Hematopoietic multipotent progenitor cell treated with erythropoietin and hydrocortisone succinate and interleukin-3 and kit ligand, for 15 days (in vitro differentiated cells): ENCODE results near the gene LILRB4.
"Not testable (repeated sequence)": the region's sequence is repeated elsewhere in the genome, so short reads cannot be mapped to it uniquely, and the experiment has no call there.

Source experiments
- DNase-seq: peaks from one replicate; pipeline ENCODE4 v3.0.0-alpha.2; 2015; ENCODE audit warnings: low spot score

The LILRB4 gene

GRCh38 chr19:54662730-54663129 is at the start of gene LILRB4:
LILRB4 (plus strand) TSS chr19:54662985; CDS start chr19:54663034, 49 bp downstream.
- DNase-seq: no peak

- no peak for DNase-seq
Measured at GRCh38 chr19:54614726-54615125, 48.1 kb upstream of the LILRB4 start.

DNA sequence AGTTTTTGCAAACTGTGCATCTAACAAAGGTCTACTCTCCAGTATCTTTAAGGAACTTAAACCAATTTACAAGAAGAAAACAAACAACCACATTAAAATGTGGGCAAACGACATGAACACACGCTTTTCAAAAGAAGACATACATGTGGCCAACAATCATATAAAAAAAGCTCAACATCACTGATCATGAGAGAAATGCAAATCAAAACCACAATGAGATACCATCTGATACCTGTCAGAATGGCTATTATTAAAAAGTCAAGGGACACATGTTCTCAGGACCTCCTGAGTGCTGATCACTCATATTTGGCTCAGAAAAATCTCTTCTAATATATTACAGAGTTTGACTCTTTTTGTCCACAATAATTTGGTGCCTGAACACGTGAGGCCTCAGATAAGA is 46.7 kb upstream of the LILRB4 start:
- no peak for DNase-seq

DNA sequence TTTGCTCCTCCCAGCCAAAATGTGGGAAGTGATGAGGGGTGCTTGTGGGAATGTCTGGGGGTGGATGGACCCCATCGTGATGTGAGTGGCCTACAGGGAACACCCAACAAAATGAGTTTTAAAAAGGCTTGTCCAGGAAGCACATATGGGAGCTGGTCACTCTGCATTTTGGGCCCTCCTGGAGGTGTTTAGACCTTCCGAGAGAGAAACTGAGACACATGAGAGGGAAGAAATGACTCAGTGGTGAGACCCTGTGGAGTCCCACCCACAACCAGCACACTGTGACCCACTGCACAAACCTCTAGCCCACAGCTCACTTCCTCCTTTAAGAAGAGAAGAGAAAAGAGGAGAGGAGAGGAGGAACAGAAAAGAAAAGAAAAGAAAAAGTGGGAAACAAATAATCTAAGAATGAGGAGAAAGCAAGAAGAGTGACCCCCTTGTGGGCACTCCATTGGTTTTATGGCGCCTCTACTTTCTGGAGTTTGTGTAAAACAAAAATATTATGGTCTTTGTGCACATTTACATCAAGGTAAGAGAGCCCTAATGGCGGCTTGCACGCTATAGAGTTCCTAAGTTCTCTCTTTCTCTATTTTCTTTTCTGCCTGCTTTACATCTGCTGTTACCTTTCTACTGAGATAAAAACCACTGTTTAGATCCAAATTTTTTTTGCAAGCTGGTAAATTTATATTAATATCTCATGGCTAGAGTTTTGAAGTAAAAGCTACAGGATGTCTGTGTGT is 45.8 kb upstream of the LILRB4 start:
- no peak for DNase-seq

GRCh38 chr19:54620464-54620863 is 42.3 kb upstream of the LILRB4 start:
- DNase-seq: no peak

- no peak for DNase-seq
Measured at GRCh38 chr19:54622431-54622830, 40.4 kb upstream of the LILRB4 start.

DNA sequence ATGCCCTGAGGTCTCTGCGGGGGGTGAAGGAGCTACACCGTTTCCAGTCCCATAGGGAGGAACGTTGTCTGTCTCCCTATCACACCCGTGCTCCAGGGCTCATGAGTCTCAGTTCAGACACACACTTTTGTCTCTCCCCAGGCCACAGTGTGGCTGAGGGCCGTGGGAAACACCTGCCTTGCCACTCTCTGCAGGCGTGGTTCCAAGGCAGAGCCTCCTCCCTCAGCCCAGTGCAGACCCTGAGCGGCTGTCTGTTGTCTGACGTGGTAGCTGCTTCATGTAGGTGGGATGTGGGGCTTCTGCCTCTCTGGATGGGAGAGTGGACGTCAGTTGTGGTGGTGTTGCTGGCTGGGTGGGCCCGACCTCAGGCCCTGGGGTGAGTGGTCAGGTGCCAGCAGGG is 38.6 kb upstream of the LILRB4 start:
- not testable (repeated sequence) for DNase-seq

DNA sequence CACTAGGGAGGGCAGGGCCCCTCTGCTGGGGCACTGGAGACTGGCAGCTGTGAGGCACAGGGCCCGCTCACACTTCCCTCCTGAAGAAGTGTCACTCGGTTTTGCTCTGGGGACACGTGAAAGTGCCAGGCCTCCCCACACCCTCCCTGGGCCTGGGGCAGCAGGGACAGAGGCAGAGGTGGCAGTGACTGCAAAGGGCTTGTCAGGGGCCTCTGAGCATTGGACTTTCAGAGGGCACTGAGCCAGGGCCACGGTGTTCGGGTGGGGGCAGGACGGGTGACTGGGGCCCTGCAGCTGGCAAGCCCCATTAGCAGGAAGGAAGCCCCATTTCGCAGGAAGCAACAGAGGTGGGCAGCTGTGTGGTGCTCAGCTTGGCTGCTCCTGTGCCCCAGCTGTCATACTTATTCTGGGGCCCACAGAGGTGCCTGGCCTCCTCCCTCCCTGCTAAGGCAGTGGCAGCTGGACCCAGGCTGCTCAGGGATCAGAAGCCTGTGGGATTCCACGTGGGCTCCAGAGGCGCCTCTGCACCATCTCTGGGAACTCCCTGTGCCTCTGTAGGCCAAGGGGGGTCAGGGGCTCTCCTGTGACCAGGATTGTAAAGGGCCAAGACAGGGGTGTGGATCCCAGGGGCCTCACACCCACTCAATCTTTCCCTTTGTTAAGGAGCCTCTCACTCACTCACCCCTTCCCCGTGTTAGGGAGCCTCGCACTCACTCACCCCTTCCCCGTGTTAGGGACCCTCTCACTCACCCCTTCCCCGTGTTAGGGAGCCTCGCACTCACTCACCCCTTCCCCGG is 37.7 kb upstream of the LILRB4 start:
- DNase-seq: not testable (repeated sequence)

DNA sequence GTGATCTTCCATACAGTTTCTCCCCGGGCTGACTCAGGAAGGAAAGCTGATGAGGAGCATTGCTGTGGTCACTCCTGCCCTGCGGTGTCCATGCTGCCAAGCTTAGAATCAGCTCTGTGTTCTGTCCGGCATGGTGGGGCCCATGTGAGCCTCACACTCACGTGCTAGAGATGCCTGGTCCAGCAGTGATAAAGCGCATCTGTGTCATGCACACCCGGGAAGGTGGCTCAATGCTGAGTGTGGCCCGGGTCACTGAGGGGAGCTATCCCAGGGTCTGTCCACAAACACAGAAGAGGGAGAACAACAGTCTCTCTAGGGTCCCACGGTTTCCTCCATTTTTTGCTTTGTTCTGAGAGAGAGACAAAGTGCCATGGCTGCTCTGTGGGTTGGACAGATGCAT is 36.0 kb upstream of the LILRB4 start:
- DNase-seq: no peak

GRCh38 chr19:54627912-54628311 is 34.9 kb upstream of the LILRB4 start:
- DNase-seq: not testable (repeated sequence)

DNA sequence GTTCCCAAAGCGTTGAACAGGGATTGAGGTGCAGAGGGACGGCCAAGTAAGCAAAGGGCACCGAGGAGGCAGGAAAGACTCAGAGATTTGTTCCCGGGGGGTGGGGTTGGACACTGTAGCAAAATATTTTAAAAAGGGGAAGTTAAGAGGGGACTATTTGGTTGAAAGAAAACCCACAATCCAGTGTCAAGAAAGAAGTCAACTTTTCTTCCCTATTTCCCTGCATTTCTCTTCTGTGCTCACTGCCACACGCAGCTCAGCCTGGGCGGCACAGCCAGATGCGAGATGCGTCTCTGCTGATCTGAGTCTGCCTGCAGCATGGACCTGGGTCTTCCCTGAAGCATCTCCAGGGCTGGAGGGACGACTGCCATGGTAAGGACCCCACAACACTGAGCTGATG is 32.5 kb upstream of the LILRB4 start, which contains the start of gene LILRB1:
Gene LILRB1, plus strand, starts transcription at position 223 of the 400 bp plus-strand sequence. CDS start 590 bp downstream, outside the sequence.
- not testable (repeated sequence) for DNase-seq

- no peak for DNase-seq
Measured at GRCh38 chr19:54630782-54631181, 32.0 kb upstream of the LILRB4 start.

GRCh38 chr19:54631489-54632337 is 31.1 kb upstream of the LILRB4 start:
- DNase-seq: not testable (repeated sequence)

- DNase-seq: not testable (repeated sequence)
Measured at GRCh38 chr19:54632517-54632916, 30.3 kb upstream of the LILRB4 start.

DNA sequence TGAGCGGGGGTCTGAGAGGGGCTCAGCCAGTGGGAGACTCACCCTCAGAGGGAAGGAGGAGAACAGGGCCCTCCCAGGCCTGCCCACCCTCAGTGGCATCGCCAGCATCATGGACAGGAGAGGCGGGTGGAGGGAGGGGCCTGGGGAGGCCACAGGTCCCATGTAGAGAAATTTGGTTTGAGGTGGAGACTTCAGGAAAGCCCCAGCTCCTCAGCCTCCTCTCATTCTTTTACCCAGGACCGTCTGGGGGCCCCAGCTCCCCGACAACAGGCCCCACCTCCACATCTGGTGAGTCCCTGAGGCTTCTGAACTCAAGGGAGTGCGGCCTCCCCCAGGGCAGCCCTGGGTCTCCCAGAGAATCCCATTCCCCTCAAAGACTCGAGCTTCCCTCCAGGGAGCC is 29.4 kb upstream of the LILRB4 start:
- no peak for DNase-seq

- DNase-seq: not testable (repeated sequence)
Measured at GRCh38 chr19:54636081-54636480, 26.7 kb upstream of the LILRB4 start.

DNA sequence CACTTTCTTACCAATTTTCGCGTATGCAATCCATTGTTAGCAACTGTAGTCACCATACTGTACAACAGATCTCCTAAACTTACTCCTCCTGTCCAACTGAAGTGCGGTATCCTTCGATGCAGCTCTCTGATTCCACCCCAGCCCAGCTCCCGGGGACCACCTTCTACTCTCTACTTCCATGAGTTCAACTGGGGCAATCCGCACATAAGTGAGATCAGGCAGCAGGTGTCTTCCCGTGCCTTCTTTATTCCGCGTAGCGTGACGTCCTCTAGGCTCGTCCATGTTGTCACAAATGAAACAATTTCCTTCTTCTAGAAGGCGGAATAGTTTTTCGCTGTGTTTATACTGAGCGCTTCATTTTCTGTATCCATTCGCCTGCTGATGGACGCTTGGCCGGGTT is 24.1 kb upstream of the LILRB4 start:
- DNase-seq: no peak

GRCh38 chr19:54642953-54643352 is 19.8 kb upstream of the LILRB4 start:
- not testable (repeated sequence) for DNase-seq

DNA sequence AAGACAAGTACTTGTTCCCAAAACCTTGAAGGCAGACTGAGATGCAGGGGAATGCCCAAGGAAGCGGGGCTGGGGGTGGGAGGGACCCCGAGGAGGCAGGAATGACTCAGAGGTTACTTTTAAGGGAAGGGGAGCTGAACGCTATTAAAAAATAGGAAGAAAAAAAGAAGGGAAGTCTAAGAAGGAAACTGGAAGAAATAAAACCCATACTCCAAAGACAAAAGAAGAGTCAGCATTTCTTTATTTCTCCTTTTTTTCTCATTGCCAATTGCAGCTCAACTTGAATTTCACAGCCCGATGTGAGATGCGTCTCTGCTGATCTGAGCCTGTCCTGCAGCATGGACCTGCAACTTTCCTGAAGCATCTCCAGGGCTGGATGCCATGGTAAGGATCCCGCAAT is 19.2 kb upstream of the LILRB4 start:
- DNase-seq: not testable (repeated sequence)

DNA sequence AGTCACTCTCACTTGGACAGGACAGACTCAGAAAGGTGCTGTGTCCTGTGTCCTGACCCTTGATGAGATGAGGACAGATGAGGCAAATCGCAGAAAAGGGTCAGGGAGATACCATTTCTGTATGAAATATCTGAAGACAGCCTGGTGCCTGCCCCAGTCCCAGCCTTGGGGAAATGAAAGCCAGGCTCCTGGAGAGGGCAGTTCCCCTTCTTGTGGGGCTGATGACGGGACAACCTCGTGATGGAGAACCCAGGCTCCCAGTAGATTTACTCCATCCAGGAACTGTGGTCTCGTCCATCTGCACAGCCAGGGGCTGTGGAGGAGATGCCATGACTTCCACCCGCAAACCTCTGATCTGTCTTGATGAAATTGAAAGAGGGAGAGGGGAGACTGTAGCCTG is 18.7 kb upstream of the LILRB4 start:
- no peak for DNase-seq

DNA sequence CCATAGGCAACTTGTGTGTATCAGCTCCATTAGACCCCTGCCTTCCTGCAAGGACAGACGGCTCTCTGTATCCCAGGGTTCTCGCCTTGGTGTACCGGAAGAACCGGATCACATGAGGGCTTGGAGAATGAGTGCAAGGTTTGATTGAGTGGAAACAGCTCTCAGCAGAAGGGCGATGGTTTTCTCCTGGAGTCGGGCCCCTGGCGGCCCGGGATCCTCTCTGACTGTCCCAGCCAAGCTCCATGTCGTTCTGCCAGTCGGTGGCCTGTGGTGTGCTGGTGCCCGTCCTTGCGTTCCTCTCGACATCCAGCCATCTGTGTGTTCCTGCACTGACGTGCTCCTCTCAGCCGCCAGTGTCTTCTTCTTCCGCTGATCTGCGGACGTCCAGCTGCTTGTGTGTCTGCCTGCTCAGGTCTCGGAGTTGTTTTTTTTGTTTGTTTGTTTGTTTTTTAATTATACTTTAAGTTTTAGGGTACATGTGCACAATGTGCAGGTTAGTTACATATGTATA is 16.4 kb upstream of the LILRB4 start:
- no peak for DNase-seq

DNA sequence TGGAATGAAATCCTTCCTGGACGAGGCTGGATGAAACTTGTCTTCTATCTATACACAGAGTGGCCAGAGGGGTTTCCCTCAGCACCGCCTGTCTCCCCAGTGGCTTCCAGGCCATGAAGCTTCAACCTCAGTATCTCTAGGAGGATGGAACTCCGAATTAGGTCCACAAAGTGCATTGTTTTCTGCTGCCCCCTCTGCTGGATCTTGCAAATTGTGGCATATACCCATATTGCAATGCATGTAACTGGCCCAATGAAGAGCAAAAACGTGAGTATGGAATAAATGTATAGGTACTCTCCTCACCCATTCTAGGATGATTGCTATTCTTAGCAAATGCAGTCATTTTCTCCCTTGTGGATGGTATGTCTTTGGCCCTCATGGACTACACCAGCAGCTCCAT is 14.7 kb upstream of the LILRB4 start:
- no peak for DNase-seq
